Astrocyte of the spinal cord (primary cell): ENCODE data around the gene PRDM16.
A peak's percentile ranks its signal among the peaks of the same experiment; 100 is the strongest.

Experiments
- DNase-seq: peaks from one replicate; pipeline ENCODE4 v3.0.0; 2011; ENCODE audit warnings: low read depth, low spot score
- H3K4me3 ChIP-seq: 2 replicates; pipeline ENCODE4 v1.5.1; 2011; ENCODE audit warnings: low read depth, mild to moderate bottlenecking, low read length, moderate library complexity
- in situ Hi-C: cut with HindIII; loops from 2 replicates; pipeline ENCODE4 v1.10.0; 2017; ENCODE audit warnings: low sequenced_read_pairs
- TF ChIP-seq, protein P1 (sequence below): IDR thresholded peaks from 2 replicates; pipeline ENCODE4 v1.5.1; 2012; ENCODE audit warnings: low read depth, mild to moderate bottlenecking, low read length, inconsistent platforms

Gene PRDM16

DNA sequence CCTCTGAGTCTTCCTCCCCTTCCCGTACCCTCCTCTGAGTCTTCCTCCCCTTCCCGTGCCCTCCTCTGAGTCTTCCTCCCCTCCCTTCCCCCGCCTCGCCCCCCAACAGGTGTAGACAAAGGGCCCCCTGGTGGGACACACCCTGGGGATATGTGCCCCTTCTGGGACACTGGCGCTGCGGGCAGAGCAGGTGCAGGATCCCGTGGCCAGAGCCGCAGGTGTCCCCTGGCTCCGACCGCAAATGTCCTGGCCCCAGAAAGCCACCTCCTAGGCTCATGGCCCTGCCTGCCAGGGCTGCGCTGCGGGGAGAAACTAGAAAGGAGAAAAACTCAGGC lies 334.0 kb downstream of the PRDM16 start:
- no peak overlapping the region for H3K4me3 ChIP-seq
- no peak for DNase-seq
- TF ChIP-seq, protein P1, sequence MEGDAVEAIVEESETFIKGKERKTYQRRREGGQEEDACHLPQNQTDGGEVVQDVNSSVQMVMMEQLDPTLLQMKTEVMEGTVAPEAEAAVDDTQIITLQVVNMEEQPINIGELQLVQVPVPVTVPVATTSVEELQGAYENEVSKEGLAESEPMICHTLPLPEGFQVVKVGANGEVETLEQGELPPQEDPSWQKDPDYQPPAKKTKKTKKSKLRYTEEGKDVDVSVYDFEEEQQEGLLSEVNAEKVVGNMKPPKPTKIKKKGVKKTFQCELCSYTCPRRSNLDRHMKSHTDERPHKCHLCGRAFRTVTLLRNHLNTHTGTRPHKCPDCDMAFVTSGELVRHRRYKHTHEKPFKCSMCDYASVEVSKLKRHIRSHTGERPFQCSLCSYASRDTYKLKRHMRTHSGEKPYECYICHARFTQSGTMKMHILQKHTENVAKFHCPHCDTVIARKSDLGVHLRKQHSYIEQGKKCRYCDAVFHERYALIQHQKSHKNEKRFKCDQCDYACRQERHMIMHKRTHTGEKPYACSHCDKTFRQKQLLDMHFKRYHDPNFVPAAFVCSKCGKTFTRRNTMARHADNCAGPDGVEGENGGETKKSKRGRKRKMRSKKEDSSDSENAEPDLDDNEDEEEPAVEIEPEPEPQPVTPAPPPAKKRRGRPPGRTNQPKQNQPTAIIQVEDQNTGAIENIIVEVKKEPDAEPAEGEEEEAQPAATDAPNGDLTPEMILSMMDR, result no peak
- in situ Hi-C loops, result loop anchor here (25.0 kb wide), 1 partner anchor 341 kb away; the partner anchor contains the start of gene PRDM16

DNA sequence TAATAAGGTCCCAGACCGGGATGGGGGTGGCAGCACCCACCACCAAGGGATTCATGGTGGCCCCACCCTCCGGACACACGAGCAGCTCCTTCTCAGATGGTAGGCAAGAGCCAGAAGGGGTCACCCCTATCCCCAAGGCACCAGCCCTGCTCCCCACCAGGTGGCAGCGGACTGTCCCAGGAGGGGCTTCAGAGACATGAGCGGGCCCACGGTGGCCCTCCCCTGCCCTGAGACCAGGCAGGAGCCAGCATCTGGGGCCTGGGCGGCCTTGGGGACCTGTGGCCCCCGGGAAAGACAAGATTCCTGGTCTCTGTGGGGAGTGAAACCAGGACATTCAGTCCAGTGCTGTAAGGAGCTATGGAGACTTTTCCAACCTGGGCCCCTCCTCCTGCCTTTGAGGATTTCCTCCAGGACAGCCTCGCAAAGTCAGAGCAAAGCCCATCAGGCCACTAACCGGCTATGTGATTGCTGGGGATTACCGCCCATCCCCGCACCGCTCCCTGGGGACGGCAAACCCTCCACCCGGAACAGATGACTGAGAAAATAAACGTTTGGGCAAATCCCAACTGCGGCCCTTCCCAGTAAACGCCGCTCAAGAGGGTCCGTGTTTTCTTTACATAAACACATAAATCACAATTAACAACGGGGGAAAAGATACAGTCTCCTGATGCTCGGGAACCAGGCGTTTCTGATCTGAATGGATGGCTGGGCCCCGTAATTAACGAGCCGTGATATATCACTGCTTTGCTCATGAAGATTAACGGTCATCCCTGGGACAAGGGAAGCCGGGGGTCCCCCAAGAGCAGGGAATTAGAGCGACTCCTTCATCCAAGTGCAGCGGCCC lies 334.6 kb downstream of the PRDM16 start:
- in situ Hi-C loops, result loop anchor here (25.0 kb wide), 1 partner anchor 341 kb away; the partner anchor contains the start of gene PRDM16
- no peak overlapping the region for H3K4me3 ChIP-seq
- DNase-seq, result no peak
- TF ChIP-seq, protein P1, result peak; percentile 53

DNA sequence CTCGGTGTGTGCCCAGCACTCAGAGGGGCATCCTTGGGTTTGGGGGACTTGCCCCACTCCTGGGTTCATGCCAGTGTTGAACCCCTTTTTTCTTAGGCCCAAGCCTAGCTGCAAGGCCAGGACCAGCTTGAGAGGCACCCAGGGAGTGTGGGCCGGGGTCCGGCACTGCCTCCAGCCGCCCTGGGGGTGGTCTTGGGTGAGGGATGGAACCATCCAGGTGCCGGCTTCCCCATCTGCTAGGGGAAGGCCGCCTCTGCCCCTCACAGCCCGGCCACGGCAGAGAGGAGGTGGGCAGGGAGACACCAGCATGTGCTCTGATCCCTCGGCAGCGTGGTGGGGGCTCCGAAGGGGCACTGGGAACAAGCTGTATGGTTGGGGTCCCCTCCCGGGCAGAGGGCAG lies 335.3 kb downstream of the PRDM16 start:
- TF ChIP-seq, protein P1, result no peak
- in situ Hi-C loops, result loop anchor here (25.0 kb wide), 1 partner anchor 342 kb away; the partner anchor contains the start of gene PRDM16
- no peak overlapping the region for H3K4me3 ChIP-seq
- DNase-seq, result no peak

DNA sequence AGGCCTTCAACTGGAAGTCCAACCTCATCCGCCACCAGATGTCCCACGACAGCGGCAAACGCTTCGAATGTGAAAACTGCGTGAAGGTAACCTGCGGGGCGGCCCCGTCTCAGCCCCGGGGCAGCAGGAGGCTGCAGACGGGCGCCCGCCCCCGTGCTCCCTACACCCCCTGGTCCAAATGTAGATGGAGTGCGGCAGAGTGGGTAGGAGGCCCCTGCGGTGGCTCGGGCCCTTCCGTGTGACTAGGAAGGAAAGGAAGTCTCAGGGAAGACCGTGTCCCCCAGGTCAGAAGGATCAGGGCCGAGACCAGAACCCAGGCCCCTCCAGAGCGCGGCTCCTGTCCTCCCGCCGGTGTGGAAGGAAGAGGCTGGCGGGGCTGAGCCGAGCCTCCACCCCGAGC lies 335.8 kb downstream of the PRDM16 start:
- TF ChIP-seq, protein P1, result no peak
- in situ Hi-C loops, result loop anchor here (25.0 kb wide), 1 partner anchor 342 kb away; the partner anchor contains the start of gene PRDM16

DNA sequence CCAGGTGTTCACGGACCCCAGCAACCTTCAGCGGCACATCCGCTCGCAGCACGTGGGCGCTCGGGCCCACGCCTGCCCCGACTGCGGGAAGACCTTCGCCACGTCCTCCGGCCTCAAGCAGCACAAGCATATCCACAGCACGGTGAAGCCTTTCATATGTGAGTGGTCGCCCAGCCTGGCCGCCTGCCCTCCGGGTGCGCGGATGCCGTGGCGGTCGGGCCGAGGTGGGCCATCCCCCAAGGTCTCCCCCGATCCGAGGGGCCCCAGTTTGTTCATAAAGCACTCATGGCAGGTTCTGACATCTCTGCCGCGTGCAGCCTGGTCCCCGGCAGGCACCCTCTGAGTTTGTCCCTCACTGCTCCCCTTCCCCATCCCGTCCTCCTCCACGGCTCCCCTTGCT lies 336.5 kb downstream of the PRDM16 start:
- H3K4me3 ChIP-seq, result no peak overlapping the region
- no peak for DNase-seq
- TF ChIP-seq, protein P1, result no peak
- in situ Hi-C loops, result loop anchor here (25.0 kb wide), 1 partner anchor 343 kb away; the partner anchor contains the start of gene PRDM16

More for the DNA sequence above, 335.8 kb downstream of the PRDM16 start:
- no peak for DNase-seq
- H3K4me3 ChIP-seq, result no peak overlapping the region

DNA sequence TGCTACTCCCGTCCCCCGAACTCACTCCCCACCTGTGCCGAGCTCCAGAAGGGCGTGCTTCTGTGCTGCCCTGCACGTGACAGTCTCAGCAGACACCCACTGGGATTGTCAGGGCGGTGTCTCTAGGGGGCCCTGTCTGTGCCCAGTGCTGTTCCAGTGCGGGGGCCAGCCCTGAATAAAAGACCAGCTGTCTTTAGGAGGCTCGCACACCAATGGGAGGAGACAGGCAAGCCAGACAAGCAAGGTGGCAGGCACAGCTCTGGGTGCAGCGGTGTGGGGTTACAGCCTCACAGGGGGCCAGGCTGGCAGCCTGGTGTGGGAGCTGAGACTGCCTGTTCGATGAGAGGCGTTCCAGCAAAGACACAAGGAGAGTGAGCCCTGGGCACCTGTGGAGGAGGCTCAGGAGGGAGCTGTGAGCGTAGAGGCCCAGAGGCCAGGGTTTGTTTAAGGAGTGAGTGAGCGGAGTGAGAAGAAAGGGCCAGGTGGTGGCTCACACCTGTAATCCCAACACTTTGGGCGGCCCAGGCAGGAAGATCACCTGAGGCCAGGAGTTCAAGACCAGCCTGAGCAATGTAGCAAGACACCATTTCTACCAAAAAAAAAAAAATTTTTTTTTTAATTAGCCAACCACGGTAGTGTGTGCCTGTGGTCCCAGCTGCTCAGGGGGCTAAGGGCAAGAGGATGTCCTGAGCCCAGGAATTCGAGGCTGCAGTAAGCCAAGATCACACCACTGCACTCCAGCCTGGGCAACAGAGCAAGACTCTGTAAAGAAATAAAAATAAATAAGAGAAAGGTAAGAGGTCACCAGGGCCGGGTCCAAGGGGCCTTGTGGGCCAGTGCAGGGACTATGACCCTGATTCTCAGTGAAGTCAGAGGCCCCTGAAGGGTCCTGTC lies 337.2 kb downstream of the PRDM16 start:
- in situ Hi-C loops, result loop anchor here (25.0 kb wide), 1 partner anchor 344 kb away; the partner anchor contains the start of gene PRDM16
- H3K4me3 ChIP-seq, result no peak overlapping the region
- DNase-seq, result no peak
- TF ChIP-seq, protein P1, result no peak
